Stimulated activated CD4-positive, alpha-beta T cell treated with anti-CD3 and anti-CD28 coated beads, Interleukin-2, amount 100 ng/mL, for 4 hours (primary cell): ENCODE measurements around the gene HSD17B13.
"Not testable (repeated sequence)": the region's sequence is repeated elsewhere in the genome, so short reads cannot be mapped to it uniquely, and the experiment has no call there.

ENCODE experiments used
- DNase-seq: peaks from one replicate; pipeline ENCODE4 v3.0.0-alpha.2; 2020; ENCODE audit warnings: low read depth

The HSD17B13 gene

GRCh38 chr4:87322754-87323153 is at the start of gene HSD17B13:
Gene HSD17B13, minus strand, starts transcription at chr4:87322882. Its CDS starts 41 bp downstream, at chr4:87322841.
- DNase-seq: no peak

- no peak for DNase-seq
Observed at GRCh38 chr4:87370068-87370467, 47.4 kb upstream of the HSD17B13 start.

- no peak for DNase-seq
Observed at GRCh38 chr4:87366521-87367162, 44.0 kb upstream of the HSD17B13 start.

- DNase-seq: no peak
Observed at GRCh38 chr4:87365348-87365747, 42.7 kb upstream of the HSD17B13 start.

GRCh38 chr4:87363552-87363951 is 40.9 kb upstream of the HSD17B13 start:
- DNase-seq: no peak

- no peak for DNase-seq
Observed at GRCh38 chr4:87360338-87360935, 37.8 kb upstream of the HSD17B13 start.

GRCh38 chr4:87359258-87359657 is 36.6 kb upstream of the HSD17B13 start:
- no peak for DNase-seq

- DNase-seq: no peak
Observed at GRCh38 chr4:87356832-87357526, 34.3 kb upstream of the HSD17B13 start.

- no peak for DNase-seq
Observed at GRCh38 chr4:87354168-87355102, 31.8 kb upstream of the HSD17B13 start.

- peak; percentile 4 for DNase-seq
Observed at GRCh38 chr4:87353592-87353991, 30.9 kb upstream of the HSD17B13 start.

GRCh38 chr4:87345139-87345538 is 22.5 kb upstream of the HSD17B13 start:
- no peak for DNase-seq

- no peak for DNase-seq
Observed at GRCh38 chr4:87342872-87343271, 20.2 kb upstream of the HSD17B13 start.

GRCh38 chr4:87341954-87342635 is 19.4 kb upstream of the HSD17B13 start:
- DNase-seq: not testable (repeated sequence)

GRCh38 chr4:87339440-87339839 is 16.8 kb upstream of the HSD17B13 start:
- no peak for DNase-seq

- no peak for DNase-seq
Observed at GRCh38 chr4:87337361-87337760, 14.7 kb upstream of the HSD17B13 start.

- DNase-seq: no peak
Observed at GRCh38 chr4:87333267-87333666, 10.6 kb upstream of the HSD17B13 start.

- no peak for DNase-seq
Observed at GRCh38 chr4:87330761-87331160, 8.1 kb upstream of the HSD17B13 start.

GRCh38 chr4:87327136-87327535 is 4.5 kb upstream of the HSD17B13 start:
- no peak for DNase-seq

GRCh38 chr4:87326460-87326859 is 3.8 kb upstream of the HSD17B13 start:
- no peak for DNase-seq

GRCh38 chr4:87321888-87322287 is 794 bp downstream of the HSD17B13 start:
- DNase-seq: no peak

GRCh38 chr4:87317527-87317926 is 5.2 kb downstream of the HSD17B13 start:
- no peak for DNase-seq

- DNase-seq: no peak
Observed at GRCh38 chr4:87316961-87317360, 5.7 kb downstream of the HSD17B13 start.
